ENCODE results near the gene CPLANE2.
A peak's percentile ranks its signal among the peaks of the same experiment; 100 is the strongest.
"Not testable (repeated sequence)": the region's sequence is repeated elsewhere in the genome, so short reads cannot be mapped to it uniquely, and the experiment has no call there.

Gene CPLANE2

DNA sequence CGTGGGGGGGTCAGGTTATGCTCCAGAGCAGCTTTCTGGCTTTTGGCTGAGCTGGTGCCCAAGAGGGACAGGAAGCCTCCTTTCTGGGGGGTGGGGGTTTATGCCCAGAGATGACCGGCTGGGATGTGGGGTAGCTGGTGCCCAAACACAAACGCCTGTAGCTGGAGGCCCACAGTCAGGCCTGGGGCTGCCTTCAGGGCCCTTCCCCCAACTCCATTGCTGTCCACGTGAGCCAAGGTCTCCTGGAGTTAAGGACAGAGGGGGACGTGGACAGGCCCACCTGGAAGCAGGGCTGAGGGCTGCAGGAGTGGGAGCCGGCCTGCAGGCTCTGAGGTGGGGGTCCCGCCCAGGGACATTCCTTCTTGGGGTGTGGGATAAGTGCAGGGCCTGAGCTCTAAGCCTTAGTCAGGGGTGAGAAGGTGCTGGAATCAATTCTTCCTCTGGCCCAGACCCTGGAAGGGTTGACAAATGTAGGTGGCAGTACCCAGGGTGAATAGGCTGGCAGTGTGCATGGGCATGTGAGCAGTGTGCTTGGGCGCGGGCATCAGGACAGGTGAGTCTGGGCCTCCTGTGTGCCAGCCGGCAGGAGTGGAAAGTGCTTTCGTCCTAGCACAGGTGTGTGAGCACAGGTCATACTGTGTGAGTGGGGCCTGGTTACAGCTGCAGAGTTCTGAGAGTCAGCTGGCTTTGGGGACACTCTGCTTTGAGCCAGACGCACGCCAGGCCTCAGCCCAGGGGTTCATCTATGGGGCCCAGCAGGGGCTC is 6.8 kb downstream of the CPLANE2 start:
- DNase-seq, result no peak

DNA sequence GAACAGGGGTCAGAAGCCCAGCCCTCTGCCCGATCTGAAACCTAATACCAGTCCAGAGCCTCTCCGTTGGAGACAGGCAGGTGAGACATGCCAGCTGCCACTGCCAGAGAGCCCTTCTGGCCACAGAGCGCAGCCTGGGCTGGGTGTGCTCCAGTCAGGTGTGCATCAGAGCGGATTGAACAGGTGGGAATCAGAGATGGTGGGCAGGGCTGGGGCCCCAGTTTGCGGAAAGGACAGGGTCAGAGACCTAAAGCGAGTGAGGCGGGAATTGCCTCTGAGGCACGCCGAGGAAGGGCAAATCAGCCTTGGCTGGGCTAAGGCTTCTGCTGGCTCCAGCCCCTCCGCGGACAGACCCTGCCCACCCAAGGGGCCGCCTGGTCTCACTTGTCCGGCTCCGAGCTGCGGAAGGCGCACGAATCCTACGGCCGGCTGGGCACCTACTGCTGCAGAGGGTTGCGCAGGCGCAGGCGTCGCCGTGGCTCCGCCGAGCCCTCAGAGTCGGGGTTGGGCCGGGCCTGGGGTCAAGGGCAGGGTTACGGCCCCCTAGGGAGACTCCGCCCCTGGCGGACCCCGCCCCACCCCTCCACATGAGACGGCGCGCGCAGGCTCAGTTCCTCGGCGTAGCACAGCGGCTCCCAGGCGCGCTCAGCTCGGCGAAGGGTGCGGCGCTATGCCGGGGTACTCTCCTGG is 10.3 kb downstream of the CPLANE2 start:
- DNase-seq, result no peak

DNA sequence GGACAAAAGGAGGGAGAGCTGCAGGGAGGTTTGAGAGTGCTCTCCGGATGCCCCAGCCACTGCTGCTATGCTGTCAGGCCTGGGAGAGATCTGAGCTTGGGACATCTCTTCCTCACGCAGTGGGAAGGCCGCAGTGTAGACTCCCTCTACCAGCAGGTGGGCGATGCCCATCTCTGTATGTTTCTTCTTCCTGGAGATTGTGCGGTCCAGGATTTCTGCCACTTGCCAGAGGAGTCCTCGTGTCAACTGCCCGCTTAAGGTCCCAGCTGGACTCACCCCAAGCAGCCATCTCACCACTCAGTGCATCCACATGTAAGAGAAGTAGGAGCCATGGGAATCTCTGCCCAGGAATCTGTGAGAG is 10.9 kb downstream of the CPLANE2 start:
- DNase-seq, result no peak

DNA sequence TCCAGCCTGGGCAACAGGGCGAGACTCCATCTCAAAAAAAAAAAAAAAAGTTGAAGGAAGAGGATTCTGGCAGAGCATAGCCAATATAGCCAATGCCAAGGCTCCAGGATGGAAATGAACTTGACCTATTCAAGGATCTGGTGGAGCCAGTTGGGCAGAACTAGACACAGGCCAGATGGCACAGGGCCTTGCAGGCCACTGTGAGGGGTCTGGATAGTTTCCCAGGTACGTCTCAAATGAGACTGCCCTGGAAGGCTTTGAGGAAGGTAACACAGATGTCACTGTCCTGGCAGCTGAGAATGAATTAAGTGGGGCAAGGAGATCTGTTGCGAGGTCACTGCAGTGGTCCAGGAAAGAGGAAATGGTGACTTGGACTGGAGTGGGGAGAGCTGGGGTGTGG is 12.5 kb downstream of the CPLANE2 start:
- DNase-seq, result no peak

DNA sequence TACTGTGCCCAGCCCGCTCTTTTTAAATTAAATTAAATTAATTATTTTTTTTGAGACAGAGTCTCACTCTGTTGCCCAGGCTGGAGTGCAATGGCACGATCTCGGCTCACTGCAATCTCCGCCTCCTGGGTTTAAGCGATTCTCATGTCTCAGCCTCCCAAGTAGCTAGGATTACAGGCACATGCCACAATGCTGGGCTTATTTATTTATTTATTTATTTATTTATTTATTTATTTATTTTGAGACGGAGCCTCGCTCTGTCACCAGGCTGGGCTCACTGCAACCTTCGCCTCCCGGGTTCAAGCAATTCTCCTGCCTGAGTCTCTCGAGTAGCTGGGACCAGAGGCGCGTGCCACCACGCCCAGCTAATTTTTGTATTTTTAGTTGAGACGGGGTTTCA is 14.3 kb downstream of the CPLANE2 start:
- not testable (repeated sequence) for DNase-seq

DNA sequence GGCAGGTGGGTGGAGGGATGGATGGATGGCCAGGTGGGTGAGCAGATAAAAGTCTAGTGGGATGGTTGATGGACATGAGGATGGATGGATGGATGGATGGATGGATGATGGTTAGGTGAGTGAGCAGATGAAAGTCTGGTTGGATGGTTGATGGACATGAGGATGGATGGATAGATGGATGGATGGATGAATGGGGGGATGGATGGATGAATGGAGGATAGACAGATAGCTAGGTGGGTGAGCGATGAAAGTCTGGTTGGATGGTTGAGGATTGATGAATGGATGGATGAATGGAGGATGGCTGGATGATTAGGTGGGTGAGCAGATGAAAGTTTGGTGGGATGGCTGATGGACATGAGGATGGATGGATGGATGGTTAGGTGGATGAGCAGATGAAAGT is 15.5 kb downstream of the CPLANE2 start:
- no peak for DNase-seq

DNA sequence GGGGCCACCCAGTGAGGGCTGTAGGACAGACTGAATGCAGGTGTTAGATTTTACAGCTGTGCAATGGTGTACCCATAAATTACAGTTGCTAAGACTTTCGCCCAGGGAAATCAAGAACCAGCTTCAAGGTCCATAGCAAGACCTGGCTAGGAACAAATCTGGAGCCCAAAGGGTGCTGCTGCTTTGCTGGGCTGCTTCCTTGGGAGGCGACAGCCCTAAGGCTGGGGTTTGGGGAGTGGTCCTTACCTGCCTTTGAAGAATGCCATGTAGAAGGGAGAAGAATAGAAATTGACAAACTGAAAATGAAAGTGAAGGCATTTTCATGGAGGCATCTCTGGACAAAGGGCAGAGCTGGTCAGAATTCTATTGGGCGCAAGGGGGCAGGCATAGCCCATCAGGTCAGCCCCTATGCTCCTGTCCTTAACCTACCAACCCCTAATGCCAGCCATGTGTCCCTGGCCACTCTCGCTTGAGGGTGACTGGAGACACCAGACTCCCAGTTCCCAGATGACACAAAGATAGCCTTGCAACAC is 16.9 kb downstream of the CPLANE2 start:
- no peak for DNase-seq

DNA sequence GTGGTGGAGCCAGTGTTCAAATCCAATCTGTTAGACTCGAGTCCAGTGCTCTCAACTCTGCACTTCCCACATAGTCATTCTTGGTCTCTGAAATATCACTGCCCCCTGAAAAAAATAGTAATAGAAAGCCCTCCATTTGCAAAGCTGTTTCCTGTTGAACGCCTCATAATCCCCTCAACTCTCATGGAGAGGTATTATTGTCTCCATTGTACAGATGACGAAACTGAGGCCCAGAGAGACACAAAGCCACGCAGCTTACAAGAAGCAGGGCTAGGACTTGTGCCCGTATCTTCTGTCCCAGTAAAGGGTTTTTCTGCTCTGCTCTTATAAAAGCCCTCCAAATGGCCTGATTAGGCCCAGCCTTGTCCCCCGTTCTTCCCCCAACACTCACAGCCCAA is 18.3 kb downstream of the CPLANE2 start:
- DNase-seq, result no peak

DNA sequence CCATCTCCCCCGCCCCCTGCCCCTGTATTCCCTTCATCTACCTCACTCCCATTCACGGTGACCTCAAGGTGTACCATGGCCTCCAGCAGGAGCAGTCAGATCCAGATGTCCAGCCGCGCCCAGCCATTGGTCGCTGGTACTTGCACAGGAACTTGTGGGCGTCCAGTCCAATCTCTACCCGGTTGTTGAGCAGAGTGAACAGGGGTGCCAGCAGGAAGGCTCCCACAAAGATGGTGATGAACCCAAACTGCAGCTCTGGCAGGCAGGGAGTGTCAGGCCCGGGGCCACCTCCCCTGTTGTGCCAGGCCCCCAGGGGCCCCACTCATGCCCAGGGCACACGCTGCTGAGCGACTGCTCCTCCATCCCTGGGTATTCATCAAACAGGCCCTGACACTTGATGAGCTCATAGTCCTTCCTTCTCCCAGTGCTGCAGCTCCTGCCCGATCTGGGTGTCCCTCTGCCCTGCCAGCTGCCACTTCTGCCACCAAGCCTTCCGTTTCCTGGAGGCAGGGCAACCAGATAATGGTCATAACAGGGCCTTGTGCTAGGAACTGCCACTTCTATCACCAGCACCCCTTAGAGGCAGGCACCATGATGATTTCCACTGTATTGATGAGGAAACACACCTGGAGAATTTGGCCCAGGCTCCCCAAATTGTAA is 18.8 kb downstream of the CPLANE2 start:
- no peak for DNase-seq

DNA sequence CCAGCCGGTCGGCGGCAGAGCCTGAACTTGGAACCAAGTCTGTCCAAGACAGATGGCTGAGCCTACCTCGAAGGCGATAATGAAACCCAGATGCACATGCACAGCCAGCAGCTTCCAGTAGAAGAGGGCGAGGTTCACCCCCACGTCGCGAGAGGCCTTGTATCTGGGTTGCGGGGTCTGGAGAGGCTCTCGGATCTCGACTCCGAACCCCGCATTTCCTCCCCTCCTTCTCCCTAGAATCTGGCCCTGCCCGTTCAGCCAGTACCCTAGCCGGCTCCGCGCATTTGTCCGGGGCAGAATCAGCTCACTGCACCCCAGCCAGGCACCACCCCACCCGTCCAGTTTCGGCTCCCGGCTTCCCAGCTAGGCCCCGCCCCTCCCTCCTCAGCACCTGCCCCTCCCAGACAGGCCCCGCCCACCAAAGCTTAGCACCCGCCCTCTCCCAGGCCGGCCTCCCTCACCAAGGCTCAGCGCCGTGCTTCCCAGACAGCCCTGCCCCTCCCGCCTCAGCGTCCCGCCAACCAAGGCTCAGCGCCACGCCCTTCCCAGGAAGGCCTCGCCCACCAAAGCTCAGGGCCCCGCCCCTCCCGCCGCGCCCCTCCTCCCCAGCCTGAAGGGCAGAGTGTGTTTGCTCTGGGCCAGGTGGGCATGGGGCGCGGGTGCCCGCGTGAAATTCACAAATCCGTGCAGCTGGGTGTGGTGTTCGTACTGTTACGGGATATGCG is 19.8 kb downstream of the CPLANE2 start:
- peak; percentile 90 for DNase-seq

DNA sequence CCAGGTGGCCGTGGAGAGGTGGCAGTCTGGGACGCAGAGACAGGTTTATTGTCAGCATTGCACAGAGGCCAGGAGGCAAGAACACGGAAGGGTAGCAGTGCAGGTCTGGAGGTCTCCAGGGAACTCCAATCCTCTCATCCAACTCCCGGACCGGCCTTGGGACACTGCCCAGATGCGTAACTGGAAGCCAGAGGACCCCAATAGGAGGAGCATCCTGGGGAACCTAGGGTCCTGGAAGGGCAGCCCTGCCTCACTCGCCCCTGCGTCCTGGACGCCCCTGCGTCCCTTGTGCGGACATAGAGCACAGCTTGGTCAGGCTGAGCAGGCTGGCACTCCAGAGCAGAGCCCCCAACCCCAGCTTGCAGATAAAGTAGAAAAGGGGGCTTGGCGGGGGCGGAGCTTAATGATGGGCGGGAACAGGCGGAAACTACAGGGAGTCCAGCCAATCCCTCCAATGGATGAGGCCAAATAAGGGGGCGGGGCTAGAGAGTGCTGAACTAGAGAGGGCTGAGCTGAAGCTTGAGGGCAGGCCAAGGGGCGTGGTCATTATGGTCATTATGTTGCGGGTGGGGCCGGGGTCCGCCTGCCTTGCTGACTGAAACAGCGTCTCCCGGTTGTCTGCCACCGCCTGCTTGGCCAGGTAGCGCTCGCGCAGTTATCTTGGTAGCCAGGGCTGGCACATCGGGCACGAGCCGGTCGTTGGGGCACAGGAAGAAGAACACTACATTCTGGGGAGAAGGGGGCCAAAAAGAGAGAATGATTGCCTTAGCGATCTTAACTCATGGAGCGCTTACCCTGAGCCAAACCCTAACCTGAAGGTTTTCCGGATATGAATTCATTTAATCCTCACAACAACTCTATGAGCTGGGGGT is 20.9 kb downstream of the CPLANE2 start:
- peak; percentile 65 for DNase-seq

DNA sequence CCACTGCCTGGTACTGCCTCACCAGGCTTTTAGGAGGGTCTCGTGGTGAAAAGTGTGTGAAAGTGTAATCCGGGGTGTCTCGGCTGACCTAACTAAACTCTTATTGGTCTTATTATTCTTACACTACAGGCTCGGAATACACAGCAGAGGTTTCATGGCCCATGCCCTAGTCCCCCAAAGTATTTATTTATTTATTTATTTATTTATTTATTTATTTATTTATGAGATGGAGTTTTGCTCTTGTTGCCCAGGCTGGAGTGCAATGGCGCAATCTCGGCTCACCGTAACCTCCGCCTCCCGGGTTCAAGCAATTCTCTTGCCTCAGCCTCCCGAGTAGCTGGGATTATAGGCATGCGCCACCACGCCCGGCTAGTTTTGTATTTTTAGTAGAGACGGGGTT is 21.7 kb downstream of the CPLANE2 start:
- not testable (repeated sequence) for DNase-seq

DNA sequence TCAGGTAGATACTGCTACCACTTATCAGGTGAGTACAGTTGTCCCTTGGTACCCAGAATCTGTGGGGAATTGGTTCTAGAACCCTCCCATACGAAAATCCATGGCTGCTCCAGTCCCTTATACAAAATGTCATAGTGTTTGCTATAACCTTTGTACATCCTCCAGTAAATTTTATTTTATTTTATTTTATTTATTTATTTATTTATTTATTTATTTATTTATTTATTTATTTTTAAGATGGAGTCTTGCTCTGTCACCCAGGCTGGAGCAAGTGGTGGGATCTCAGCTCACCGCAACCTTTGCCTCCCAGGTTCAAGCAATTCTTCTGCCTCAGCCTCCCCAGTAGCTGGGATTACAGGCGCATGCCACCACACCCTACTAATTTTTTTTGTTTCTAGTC is 23.4 kb downstream of the CPLANE2 start:
- DNase-seq, result not testable (repeated sequence)

DNA sequence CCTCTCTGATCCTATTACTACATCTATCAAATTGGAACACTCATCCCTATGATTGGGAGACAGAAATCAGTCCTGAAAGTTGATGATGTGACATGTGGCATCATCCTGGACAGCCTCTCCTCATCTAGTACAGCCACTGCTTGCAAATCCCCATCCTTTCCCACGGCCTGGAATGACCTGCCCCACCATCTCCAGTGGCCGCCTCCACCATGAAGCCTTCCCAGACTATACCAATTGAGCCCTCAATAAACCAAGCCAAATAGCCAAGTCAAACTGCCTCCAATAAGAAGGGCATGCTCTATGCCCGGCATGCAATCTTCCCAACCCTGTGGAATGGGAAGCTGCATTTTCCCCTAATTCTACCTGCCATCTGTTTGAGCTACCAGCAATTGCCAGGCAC is 24.0 kb downstream of the CPLANE2 start:
- DNase-seq, result no peak

DNA sequence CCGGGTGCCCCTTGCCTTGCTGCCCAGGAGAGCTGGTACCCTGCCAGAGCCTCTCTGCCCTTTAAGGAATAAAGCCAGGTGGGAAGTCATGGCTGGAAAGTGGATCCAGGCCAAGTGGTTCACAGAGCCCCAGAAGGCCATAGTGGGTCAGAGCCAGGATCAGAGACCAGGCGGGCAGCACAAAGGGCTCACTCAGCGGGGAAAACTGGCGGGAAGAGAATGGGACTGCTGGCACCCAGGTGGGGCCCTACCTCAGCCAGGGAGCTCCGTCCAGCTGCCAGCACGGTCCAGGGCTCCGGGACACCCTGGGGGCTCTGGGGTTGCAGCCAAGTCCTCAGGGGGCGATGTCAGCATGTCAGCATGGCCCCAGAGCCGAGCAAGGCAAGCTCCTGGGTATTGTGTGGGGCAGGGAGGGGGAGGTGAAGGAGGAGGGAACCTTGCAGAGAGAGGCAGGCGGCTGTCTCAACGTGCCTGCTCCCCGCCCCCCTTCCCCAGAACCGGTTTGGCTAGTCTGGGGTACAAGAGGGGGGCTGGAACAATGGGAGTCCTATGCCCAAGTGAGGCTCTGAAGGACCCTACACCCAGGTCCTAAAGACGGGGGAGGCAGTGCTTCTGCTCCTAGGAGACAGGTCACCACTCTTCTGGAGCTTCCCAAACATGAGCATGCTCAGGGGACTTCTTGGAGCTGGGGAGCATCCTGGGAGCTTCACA is 24.6 kb downstream of the CPLANE2 start, which contains the start of gene ARHGEF19:
Gene ARHGEF19 (minus strand): TSS at position 402 of the 711 bp plus-strand sequence. CDS start 3,598 bp downstream, outside the sequence.
- peak; percentile 98 for DNase-seq

DNA sequence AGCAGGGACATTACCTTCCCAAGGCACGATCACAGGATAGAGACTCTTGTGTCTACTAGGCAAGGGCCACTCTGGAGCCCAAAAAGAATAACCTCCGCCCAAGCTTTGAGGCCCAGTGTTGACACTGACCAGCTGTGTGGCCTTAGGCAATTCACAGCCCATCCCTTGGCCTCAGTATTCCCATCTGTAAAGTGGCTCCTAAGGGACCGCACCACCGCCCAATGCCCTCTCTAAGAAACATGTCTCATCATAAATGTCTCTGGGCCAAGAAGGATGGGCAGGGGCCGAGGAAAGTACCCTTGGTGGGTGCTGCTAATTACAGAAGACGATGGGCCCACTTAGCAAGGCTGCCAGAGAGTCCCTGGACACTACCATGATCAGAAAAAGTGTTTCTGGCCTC is 25.2 kb downstream of the CPLANE2 start:
- DNase-seq, result no peak

DNA sequence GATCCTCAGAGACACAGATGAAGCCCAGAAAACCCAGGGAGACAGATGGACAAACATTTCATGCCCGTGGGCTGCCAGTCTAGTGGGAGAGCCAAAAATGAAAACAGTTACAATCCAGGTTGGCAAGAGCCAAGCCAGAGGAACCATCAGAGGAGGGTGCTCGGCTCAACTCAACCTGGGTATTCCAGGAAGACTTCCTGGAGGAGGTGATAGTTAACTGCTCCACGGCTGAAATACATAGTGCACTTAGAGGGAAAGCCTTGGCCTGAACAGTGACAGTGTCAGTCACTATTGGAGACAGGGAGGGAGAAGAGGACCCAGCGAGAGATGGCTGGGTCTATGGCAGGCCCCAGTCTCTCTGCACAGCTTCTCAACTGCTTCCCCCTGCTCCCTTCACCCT is 26.4 kb downstream of the CPLANE2 start:
- no peak for DNase-seq

DNA sequence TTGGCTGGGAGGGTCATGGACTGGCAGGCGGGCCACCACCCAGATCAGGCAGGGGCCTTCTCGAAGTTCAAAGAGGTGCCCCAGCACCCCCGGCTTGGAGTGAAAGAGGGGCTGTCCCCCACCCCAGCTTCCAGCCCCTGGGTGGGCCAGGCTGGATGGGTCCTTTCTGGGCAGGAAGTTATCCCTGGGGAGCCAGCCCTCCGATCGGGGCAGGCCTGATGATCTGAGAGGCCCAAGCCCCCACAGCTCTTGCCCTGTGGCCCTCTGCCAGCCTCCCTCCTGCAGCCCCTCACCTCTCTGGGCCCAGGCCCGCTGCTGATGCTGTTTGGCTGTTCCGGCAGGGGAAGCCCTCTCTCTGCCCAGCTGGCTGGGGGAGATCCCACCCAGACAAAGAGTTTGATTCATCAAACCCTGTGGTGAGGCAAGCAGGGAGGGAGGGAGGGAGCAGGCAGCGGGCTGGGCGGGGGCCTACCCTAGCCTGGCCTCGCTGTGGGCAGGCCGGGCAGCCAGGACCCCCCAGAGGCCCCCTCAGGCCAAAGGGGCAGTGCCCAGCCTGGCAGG is 27.1 kb downstream of the CPLANE2 start:
- no peak for DNase-seq

DNA sequence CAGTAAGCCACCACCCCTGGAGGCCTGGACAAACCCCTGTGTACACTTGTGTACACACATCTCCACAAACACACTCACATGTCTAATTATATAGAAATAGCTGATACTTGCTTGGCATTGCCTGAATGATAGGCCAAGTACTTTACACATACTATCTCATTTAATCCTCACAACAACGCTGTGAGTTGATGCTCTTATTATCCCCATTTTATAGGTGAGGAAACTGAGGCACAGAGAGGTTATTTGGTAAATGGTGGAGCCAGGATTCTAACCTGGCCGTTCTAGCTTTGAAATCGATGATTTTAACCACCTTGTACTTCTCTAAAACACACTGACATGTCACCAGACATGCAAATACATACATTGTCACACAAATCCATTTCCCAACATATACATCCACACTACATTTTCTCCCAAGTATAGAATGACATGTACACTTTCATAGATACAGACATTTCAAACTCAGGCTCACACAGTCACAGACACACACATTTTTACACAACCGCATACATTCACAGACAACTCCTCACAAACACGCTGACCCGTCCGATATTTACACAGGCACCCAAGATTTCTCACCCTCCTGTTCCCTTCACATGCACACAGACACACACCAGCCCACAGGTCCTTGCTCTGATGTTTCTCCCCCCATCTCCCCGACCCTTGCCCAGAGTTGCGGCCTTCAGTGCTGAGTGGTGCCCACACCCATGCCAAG is 27.7 kb downstream of the CPLANE2 start:
- no peak for DNase-seq

DNA sequence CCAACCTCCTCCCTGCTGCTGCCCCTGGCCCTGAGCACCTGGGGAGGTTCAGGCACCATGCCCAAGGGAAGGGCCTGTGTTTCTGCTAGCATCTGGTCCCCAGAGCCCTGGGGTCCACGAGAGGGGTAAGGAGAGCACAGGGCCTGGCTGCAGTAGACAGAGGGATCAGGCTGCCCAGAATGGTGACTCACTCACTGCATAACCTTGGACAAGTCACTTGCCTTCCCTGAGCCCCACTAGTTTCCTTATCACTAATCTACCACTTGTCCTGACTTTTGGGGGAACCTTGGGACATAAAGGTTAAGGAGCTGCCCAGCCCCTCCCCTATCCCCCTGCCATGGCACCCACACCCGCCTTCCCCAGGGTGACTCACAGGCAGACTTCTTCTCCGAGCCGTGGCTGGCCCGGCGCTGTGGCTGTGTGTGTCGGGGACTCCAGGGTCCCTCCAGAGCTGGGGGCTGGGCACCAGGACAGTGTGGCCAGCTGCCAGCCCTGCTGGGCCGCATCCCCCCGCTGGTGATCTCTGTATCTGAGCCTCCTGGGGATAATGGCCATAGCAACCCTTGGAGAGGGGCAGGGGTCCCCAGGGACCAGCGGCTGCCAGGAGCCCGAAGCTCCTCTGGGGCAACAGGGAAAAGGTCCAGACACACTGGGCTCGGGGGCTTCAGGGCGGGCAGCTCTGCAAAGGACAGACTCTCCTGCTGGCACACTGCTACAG is 28.6 kb downstream of the CPLANE2 start:
- no peak for DNase-seq
